Endothelial cell of umbilical vein (primary cell): Measurements from ENCODE around the gene LRP2BP. TPM values are rescaled to one million over a fixed set of nuclear protein-coding genes. Genes with fewer than 3 reads are reported as not detected.

Experiments
- BruUV-seq: library from RNA; stranded (reverse); fragments of 400-500 nt; replicated peaks from 2 replicates; lab custom pipeline; 2021; lab: Mats Ljungman, UMichigan
- CTCF ChIA-PET: fragments of 300-600, 350-600 bp; sonication (Branson Sonifier 250); formaldehyde crosslinking; loops from one replicate; lab custom pipeline; 2021; ENCODE audit warnings: antibody characterized with exemption, inconsistent platforms; lab: Charles Lee
- POLR2A ChIA-PET: fragments of 300-600, 350-600 bp; sonication (Branson Sonifier 250); formaldehyde crosslinking; loops from one replicate; lab custom pipeline; 2021; ENCODE audit warnings: antibody characterized with exemption, inconsistent platforms; lab: Charles Lee
- DNase-seq: peaks from one replicate; pipeline ENCODE4 v3.0.0-alpha.2; 2011; ENCODE audit warnings: low read depth, low spot score
- FAIRE-seq: peaks from 2 replicates; lab custom pipeline; 2011; peaks lifted over from hg19 to GRCh38; lab: Jason Lieb, UNC
- H2AFZ ChIP-seq: 2 replicates; pipeline ENCODE4 v1.6.0; 2012; ENCODE audit warnings: low read depth, low read length, control low read depth, inconsistent platforms
- H3K27ac ChIP-seq: 2 replicates; pipeline ENCODE4 v1.5.1; 2011; ENCODE audit warnings: low read depth, mild to moderate bottlenecking, control low read depth, low read length, moderate library complexity; ENCODE audit not compliant: insufficient read depth
- H3K27me3 ChIP-seq, 2 experiments: 2 replicates each; pipeline versions ENCODE4 v1.6.0 to v1.6.1; 2011; ENCODE audit warnings: low read length in 2 of 2, mixed read lengths in 1 of 2; ENCODE audit not compliant: control insufficient read depth in 2 of 2, insufficient read depth in 2 of 2
- H3K36me3 ChIP-seq, 2 experiments: 2 replicates in 1 of 2; 3 replicates in 1 of 2; pipeline ENCODE4 v1.5.1; 2011; ENCODE audit warnings: low read length in 2 of 2, mild to moderate bottlenecking in 1 of 2, moderate library complexity in 1 of 2; ENCODE audit not compliant: control insufficient read depth in 2 of 2, insufficient read depth in 2 of 2; ENCODE audit errors: extremely low read depth in 1 of 2
- H3K4me1 ChIP-seq: 3 replicates; pipeline ENCODE4 v1.5.1; 2011; ENCODE audit warnings: mild to moderate bottlenecking, low read length; ENCODE audit not compliant: control insufficient read depth, insufficient read depth; ENCODE audit errors: extremely low read depth
- H3K4me2 ChIP-seq: 2 replicates; pipeline ENCODE4 v1.6.1; 2011; ENCODE audit warnings: low read length, control low read depth, mixed read lengths; ENCODE audit not compliant: insufficient read depth
- H3K4me3 ChIP-seq, 3 experiments: fragments of 200-600 bp in 1 of 3; sonication (generic), shearing (Covaris generic) in 1 of 3; replicated peaks in 1 of 3; 2 replicates each; pipeline ENCODE4 v1.5.1; 2011 to 2016; ENCODE audit warnings: control low read depth in 3 of 3, low read length in 3 of 3, mild to moderate bottlenecking in 2 of 3, inconsistent platforms in 1 of 3, low read depth in 1 of 3, moderate library complexity in 1 of 3; ENCODE audit not compliant: insufficient read depth in 1 of 3
- H3K79me2 ChIP-seq: 2 replicates; pipeline ENCODE4 v1.6.0; 2012; ENCODE audit warnings: low read length, inconsistent platforms; ENCODE audit not compliant: control insufficient read depth, insufficient read depth
- H3K9ac ChIP-seq: replicated peaks from 2 replicates; pipeline ENCODE3; 2011; ENCODE audit warnings: low read length, control low read depth; ENCODE audit not compliant: insufficient read depth; ENCODE audit errors: extremely low read depth
- H3K9me1 ChIP-seq: replicated peaks from 3 replicates; pipeline ENCODE4 v1.6.0; 2011; ENCODE audit warnings: mild to moderate bottlenecking, low read length; ENCODE audit not compliant: control insufficient read depth, insufficient read depth; ENCODE audit errors: extremely low read depth
- H3K9me3 ChIP-seq: replicated peaks from 2 replicates; pipeline ENCODE4 v1.5.1; 2012; ENCODE audit warnings: low read length, inconsistent platforms; ENCODE audit not compliant: control insufficient read depth, insufficient read depth
- H4K20me1 ChIP-seq: replicated peaks from 2 replicates; pipeline ENCODE3; 2011; ENCODE audit warnings: mild to moderate bottlenecking, low read length; ENCODE audit not compliant: control insufficient read depth, insufficient read depth; ENCODE audit errors: extremely low read depth
- EZH2 ChIP-seq: IDR thresholded peaks from 2 replicates; pipeline ENCODE4 v1.6.1; 2012; ENCODE audit warnings: borderline replicate concordance, low read depth, mild to moderate bottlenecking, moderate library complexity, low read length, inconsistent platforms; ENCODE audit not compliant: severe bottlenecking
- FOS ChIP-seq: IDR thresholded peaks from 2 replicates; pipeline ENCODE4 v1.6.1; 2011; ENCODE audit warnings: mild to moderate bottlenecking, low read length, moderate library complexity, borderline replicate concordance; ENCODE audit not compliant: insufficient read depth
- GATA2 ChIP-seq: IDR thresholded peaks from 2 replicates; pipeline ENCODE4 v1.7.0; 2011; ENCODE audit warnings: low read depth, mild to moderate bottlenecking, moderate library complexity, mixed read lengths, low read length; ENCODE audit not compliant: insufficient read length, insufficient read depth
- JUN ChIP-seq: IDR thresholded peaks from 2 replicates; pipeline ENCODE4 v1.6.1; 2011; ENCODE audit warnings: borderline replicate concordance, low read depth; ENCODE audit not compliant: insufficient read length, insufficient read depth
- MAX ChIP-seq: IDR thresholded peaks from 2 replicates; pipeline ENCODE4 v1.6.1; 2011; ENCODE audit not compliant: insufficient read depth, insufficient read length
- MYC ChIP-seq: IDR thresholded peaks from one replicate; pipeline ENCODE4 v1.6.1; 2011; ENCODE audit warnings: mild to moderate bottlenecking, low read depth, low read length
- POLR2A ChIP-seq: IDR thresholded peaks from 2 replicates; pipeline ENCODE4 v1.6.1; 2012; ENCODE audit warnings: low read depth, mild to moderate bottlenecking, control low read depth, low read length
- POLR2AphosphoS5 ChIP-seq: IDR thresholded peaks from 2 replicates; pipeline ENCODE4 v1.6.1; 2012; ENCODE audit warnings: low read depth, mild to moderate bottlenecking, control low read depth, low read length, moderate library complexity; ENCODE audit not compliant: insufficient read depth
- dilution Hi-C: fragments of 300-500 bp; cut with MboI; formaldehyde crosslinking; loops from one replicate; pipeline ENCODE4 v1.15.0; 2019; ENCODE audit warnings: low sequenced_read_pairs; ENCODE audit not compliant: extremely low pct_ligation_motif_present
- intact Hi-C: fragments of 100-400 bp; cut with micrococcal nuclease; formaldehyde crosslinking; loops from one replicate; pipeline ENCODE4 v1.10.0; 2022
- polyA plus RNA-seq, 4 experiments: library from polyadenylated mRNA; depleted of rRNA in 3 of 4; stranded (reverse) in 3 of 4; unstranded in 1 of 4; fragments of >200 nt; gene quantifications; 2 replicates each; pipeline versions ENCODE4 v1.2.1 to v1.2.3, GENCODE V29; 2011 to 2012; ENCODE audit warnings: missing spikeins in 1 of 4
- total RNA-seq: library from RNA; stranded (reverse); gene quantifications from 2 replicates; pipeline ENCODE4 v1.2.3, GENCODE V29; 2021
- TF ChIP-seq, protein P1 (sequence below), 2 donors: IDR thresholded peaks; 1 replicate in 1 of 2; 2 replicates in 1 of 2; pipeline ENCODE4 v1.5.1; 2011; ENCODE audit warnings: low read length in 2 of 2, mild to moderate bottlenecking in 2 of 2, moderate library complexity in 2 of 2, control low read depth in 1 of 2, inconsistent platforms in 1 of 2, low read depth in 1 of 2; ENCODE audit not compliant: insufficient read depth in 1 of 2; ENCODE audit errors: extremely low read depth in 1 of 2

LRP2BP gene
- total and polyA plus RNA-seq, 2 donors (not counting 3 experiments of a cell fraction or from before 2014, with no cell fraction given) = 0.18 to 0.53 TPM

DNA sequence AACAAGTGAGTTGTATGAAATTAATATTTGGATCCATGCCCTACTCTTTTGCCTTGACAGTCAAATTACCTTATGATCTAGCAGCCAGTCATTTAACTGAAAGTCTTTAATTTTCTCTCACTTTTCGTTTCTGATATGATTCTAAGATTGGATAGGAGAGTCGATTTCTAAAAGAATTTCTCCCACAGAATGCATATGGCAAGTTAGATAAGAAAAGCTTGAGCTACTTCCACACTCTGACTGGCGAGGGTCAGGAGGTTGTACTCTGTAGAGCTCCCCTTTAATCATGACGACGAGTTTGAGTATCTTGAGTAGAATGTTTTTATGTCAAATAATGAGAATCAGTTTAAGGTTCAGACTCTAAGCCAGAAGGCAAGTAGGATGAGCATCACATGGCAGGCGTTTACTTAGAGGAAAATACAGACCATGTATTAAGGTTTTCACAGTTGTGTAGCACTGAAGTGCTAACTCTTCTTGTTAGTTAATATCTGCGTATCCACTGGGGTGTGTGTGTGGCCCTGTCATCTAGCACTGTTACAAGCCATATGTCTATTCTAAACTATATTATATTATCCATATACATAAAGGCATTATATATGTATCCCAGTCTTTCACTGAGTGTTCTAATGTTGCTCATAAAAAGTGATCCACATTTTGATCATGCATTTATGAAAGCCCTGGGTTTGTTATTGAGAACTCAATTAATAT lies 37.8 kb downstream of the LRP2BP start:
- H3K36me3 ChIP-seq = peaks cover 0 to 5% of the 10 kb centered on the region in 2 experiments
- peaks cover 31% of the 10 kb centered on the region for H3K4me1 ChIP-seq
- intact Hi-C loops (loop anchor here (1.0 kb wide), 4 partner anchors 13 to 148 kb away; partner anchors contain the start of gene ANKRD37), dilution Hi-C loops (no loop called here)
- BruUV-seq = TSS peak; percentile 94
- POLR2A ChIA-PET = no interaction called here
- no peak for FAIRE-seq
- H3K27me3 ChIP-seq = no peaks in the 10 kb centered on the region
- H2AFZ ChIP-seq = no peak overlapping the region
- CTCF ChIA-PET = interaction anchor here (0.6 to 1.7 kb wide), 3 partner anchors 27 to 148 kb away, joined by 3 to 5 read pairs (median 3); partner anchors contain the start of gene SNX25
- H3K9me3 ChIP-seq = no peaks in the 10 kb centered on the region
- peak overlapping the region; percentile 51 for H3K9ac ChIP-seq
- peak; percentile 37 for DNase-seq
- peak overlapping the region; percentile 80 for H3K4me2 ChIP-seq
- peak overlapping the region; percentile 100 for H3K27ac ChIP-seq
- no peak overlapping the region for H3K4me3 ChIP-seq
- H3K9me1 ChIP-seq = no peaks in the 10 kb centered on the region
- no peaks in the 10 kb centered on the region for H3K79me2 ChIP-seq
- TF ChIP-seq MAX = no peak
- no peaks in the 10 kb centered on the region for H4K20me1 ChIP-seq

DNA sequence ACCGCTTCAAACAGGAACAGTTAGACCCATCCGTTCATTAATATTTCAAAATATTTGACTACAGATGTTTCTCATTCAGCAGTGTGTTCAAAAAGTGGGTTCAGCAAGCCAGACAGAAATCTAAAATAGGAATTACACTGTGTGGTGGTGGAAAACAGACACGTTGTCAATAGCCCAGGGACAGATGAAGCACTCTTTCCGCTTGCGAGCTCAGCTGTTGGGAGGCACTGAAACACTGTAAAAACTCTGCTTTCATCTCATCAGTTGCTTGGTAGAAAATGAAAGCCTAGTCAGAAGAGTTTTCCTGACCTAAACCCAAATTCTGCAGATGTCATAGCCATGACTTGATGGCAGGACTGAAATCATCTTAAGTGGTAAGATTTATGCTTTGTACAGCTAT lies 38.5 kb downstream of the LRP2BP start:
- no peaks in the 10 kb centered on the region for H4K20me1 ChIP-seq
- no peaks in the 10 kb centered on the region for H3K27me3 ChIP-seq
- H3K36me3 ChIP-seq = peaks cover 0 to 7% of the 10 kb centered on the region in 2 experiments
- FAIRE-seq = no peak
- ChIA-PET POLR2A (no interaction called here), CTCF (interaction anchor here (1.3 kb wide), 1 partner anchor 147 kb away, joined by 3 read pairs; the partner anchor contains the start of gene SNX25)
- TF ChIP-seq POLR2AphosphoS5 (no peak), FOS (no peak), POLR2A (no peak), JUN (no peak), GATA2 (no peak), MAX (no peak), MYC (no peak), EZH2 (no peak)
- TF ChIP-seq, protein P1, sequence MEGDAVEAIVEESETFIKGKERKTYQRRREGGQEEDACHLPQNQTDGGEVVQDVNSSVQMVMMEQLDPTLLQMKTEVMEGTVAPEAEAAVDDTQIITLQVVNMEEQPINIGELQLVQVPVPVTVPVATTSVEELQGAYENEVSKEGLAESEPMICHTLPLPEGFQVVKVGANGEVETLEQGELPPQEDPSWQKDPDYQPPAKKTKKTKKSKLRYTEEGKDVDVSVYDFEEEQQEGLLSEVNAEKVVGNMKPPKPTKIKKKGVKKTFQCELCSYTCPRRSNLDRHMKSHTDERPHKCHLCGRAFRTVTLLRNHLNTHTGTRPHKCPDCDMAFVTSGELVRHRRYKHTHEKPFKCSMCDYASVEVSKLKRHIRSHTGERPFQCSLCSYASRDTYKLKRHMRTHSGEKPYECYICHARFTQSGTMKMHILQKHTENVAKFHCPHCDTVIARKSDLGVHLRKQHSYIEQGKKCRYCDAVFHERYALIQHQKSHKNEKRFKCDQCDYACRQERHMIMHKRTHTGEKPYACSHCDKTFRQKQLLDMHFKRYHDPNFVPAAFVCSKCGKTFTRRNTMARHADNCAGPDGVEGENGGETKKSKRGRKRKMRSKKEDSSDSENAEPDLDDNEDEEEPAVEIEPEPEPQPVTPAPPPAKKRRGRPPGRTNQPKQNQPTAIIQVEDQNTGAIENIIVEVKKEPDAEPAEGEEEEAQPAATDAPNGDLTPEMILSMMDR (IDR thresholded peaks at IDR 0.05; ENCODE audit: extremely low read depth in 1 of 2, insufficient read depth in 1 of 2, low read depth in 1 of 2, low read length in 2 of 2) = no peak
- no peak overlapping the region for H2AFZ ChIP-seq
- H3K9ac ChIP-seq = no peak overlapping the region
- peak overlapping the region; percentile 9 for H3K27ac ChIP-seq
- no peak overlapping the region for H3K4me2 ChIP-seq
- no peaks in the 10 kb centered on the region for H3K79me2 ChIP-seq
- peak; percentile 19 for DNase-seq
- no TSS peak for BruUV-seq
- dilution Hi-C loops = no loop called here
- peaks cover 31% of the 10 kb centered on the region for H3K4me1 ChIP-seq
- no peaks in the 10 kb centered on the region for H3K9me1 ChIP-seq
- intact Hi-C loops = no loop called here
- no peaks in the 10 kb centered on the region for H3K9me3 ChIP-seq
- H3K4me3 ChIP-seq = no peak overlapping the region
